ENCODE results near the gene PLRG1. TPM values are rescaled to one million over a fixed set of nuclear protein-coding genes. Genes with fewer than 3 reads are reported as not detected.
A peak's percentile ranks its signal among the peaks of the same experiment; 100 is the strongest.

Gene PLRG1
- total RNA-seq, 3 donors from 2014 or later (not counting 1 experiment from before 2014, with no cell fraction given) = 46.1 to 62.3 (median 54.6) TPM

GRCh38 chr4:154511548-154511947 lies 38.7 kb downstream of the PLRG1 start:
- H3K36me3 ChIP-seq (ENCODE audit: control insufficient read depth, insufficient read depth, low read length) = no peaks in the 10 kb centered on the region
- H3K27me3 ChIP-seq (ENCODE audit: control insufficient read depth, insufficient read depth, low read length) = peaks cover 5% of the 10 kb centered on the region
- no peak overlapping the region for H3K4me3 ChIP-seq (ENCODE audit: low read length)
- H3K4me1 ChIP-seq (ENCODE audit: control insufficient read depth, insufficient read depth, low read length) = no peaks in the 10 kb centered on the region
- H3K27ac ChIP-seq (ENCODE audit: low read length) = no peak overlapping the region
- DNase-seq (no peak), ATAC-seq (no peak)
- H3K27ac Mint-ChIP-seq = no peak overlapping the region
- H3K27me3 Mint-ChIP-seq (ENCODE audit: low read depth in 2 of 2) = peaks cover 14 to 57% of the 10 kb centered on the region in 2 donors
- no peak overlapping the region for H3K4me3 Mint-ChIP-seq
- no peaks in the 10 kb centered on the region for H3K4me1 Mint-ChIP-seq
- H3K9me3 Mint-ChIP-seq = no peaks in the 10 kb centered on the region
- no peaks in the 10 kb centered on the region for H3K36me3 Mint-ChIP-seq
- TF ChIP-seq CTCF (IDR thresholded peaks at IDR 0.05) = no peak
- 81% methylated on average over 2 of the region's 2 CpGs for WGBS (ENCODE audit: insufficient coverage)
- no peaks in the 10 kb centered on the region for H3K9me3 ChIP-seq (ENCODE audit: control insufficient read depth, insufficient read depth, low read length)
- intact Hi-C loops (cut with micrococcal nuclease) = no loop called here

- WGBS (ENCODE audit: insufficient coverage) = 96% methylated on average over 3 of the region's 3 CpGs
- no peaks in the 10 kb centered on the region for H3K4me1 ChIP-seq (ENCODE audit: control insufficient read depth, insufficient read depth, low read length)
- no peak overlapping the region for H3K27ac ChIP-seq (ENCODE audit: low read length)
- peaks cover 3% of the 10 kb centered on the region for H3K27me3 ChIP-seq (ENCODE audit: control insufficient read depth, insufficient read depth, low read length)
- no peak for DNase-seq
- TF ChIP-seq CTCF (IDR thresholded peaks at IDR 0.05) = no peak
- H3K9me3 ChIP-seq (ENCODE audit: control insufficient read depth, insufficient read depth, low read length) = no peaks in the 10 kb centered on the region
- no peaks in the 10 kb centered on the region for H3K9me3 Mint-ChIP-seq
- intact Hi-C loops (cut with micrococcal nuclease) = no loop called here
- H3K36me3 ChIP-seq (ENCODE audit: control insufficient read depth, insufficient read depth, low read length) = no peaks in the 10 kb centered on the region
- no peak overlapping the region for H3K27ac Mint-ChIP-seq
- H3K27me3 Mint-ChIP-seq (ENCODE audit: low read depth in 2 of 2) = peaks cover 18 to 45% of the 10 kb centered on the region in 2 donors
- H3K4me3 ChIP-seq (ENCODE audit: low read length) = no peak overlapping the region
- ATAC-seq = no peak
- H3K4me3 Mint-ChIP-seq = no peak overlapping the region
- no peaks in the 10 kb centered on the region for H3K4me1 Mint-ChIP-seq
- H3K36me3 Mint-ChIP-seq = no peaks in the 10 kb centered on the region
Observed at GRCh38 chr4:154507156-154507555, 43.0 kb downstream of the PLRG1 start.

GRCh38 chr4:154506253-154506652 lies 43.9 kb downstream of the PLRG1 start:
- Mint-ChIP-seq H3K9me3 (no peaks in the 10 kb centered on the region), H3K36me3 (no peaks in the 10 kb centered on the region), H3K27me3 (ENCODE audit: low read depth in 2 of 2) (peaks cover 18 to 44% of the 10 kb centered on the region in 2 donors), H3K4me3 (no peak overlapping the region), H3K4me1 (no peaks in the 10 kb centered on the region), H3K27ac (no peak overlapping the region)
- ATAC-seq (no peak), DNase-seq (peak in 1 of 2 donors; percentile 17)
- H3K9me3 ChIP-seq (ENCODE audit: control insufficient read depth, insufficient read depth, low read length) = no peaks in the 10 kb centered on the region
- WGBS (ENCODE audit: insufficient coverage) = 38% methylated on average over 1 of the region's 2 CpGs
- no peak overlapping the region for H3K27ac ChIP-seq (ENCODE audit: low read length)
- no peaks in the 10 kb centered on the region for H3K4me1 ChIP-seq (ENCODE audit: control insufficient read depth, insufficient read depth, low read length)
- TF ChIP-seq CTCF (IDR thresholded peaks at IDR 0.05) = no peak
- H3K36me3 ChIP-seq (ENCODE audit: control insufficient read depth, insufficient read depth, low read length) = no peaks in the 10 kb centered on the region
- intact Hi-C loops (cut with micrococcal nuclease) = no loop called here
- no peak overlapping the region for H3K4me3 ChIP-seq (ENCODE audit: low read length)
- H3K27me3 ChIP-seq (ENCODE audit: control insufficient read depth, insufficient read depth, low read length) = no peaks in the 10 kb centered on the region

- Mint-ChIP-seq H3K27ac (no peak overlapping the region), H3K4me3 (no peak overlapping the region), H3K27me3 (ENCODE audit: low read depth in 2 of 2) (peaks cover 15 to 42% of the 10 kb centered on the region in 2 donors), H3K36me3 (no peaks in the 10 kb centered on the region), H3K9me3 (no peaks in the 10 kb centered on the region), H3K4me1 (no peaks in the 10 kb centered on the region)
- DNase-seq = peak in 1 of 2 donors; percentile 8
- no peaks in the 10 kb centered on the region for H3K36me3 ChIP-seq (ENCODE audit: control insufficient read depth, insufficient read depth, low read length)
- no peak overlapping the region for H3K27ac ChIP-seq (ENCODE audit: low read length)
- TF ChIP-seq CTCF (IDR thresholded peaks at IDR 0.05) = no peak
- no peaks in the 10 kb centered on the region for H3K9me3 ChIP-seq (ENCODE audit: control insufficient read depth, insufficient read depth, low read length)
- no peaks in the 10 kb centered on the region for H3K4me1 ChIP-seq (ENCODE audit: control insufficient read depth, insufficient read depth, low read length)
- H3K4me3 ChIP-seq (ENCODE audit: low read length) = no peak overlapping the region
- no peak for ATAC-seq
- no peaks in the 10 kb centered on the region for H3K27me3 ChIP-seq (ENCODE audit: control insufficient read depth, insufficient read depth, low read length)
- intact Hi-C loops (cut with micrococcal nuclease) = no loop called here
- WGBS (ENCODE audit: insufficient coverage) = 0% methylated on average over 1 of the region's 1 CpG
Observed at GRCh38 chr4:154503598-154503997, 46.6 kb downstream of the PLRG1 start.

Measured in natural killer cell (primary cell).